SK-N-SH (cell line): Measurements from ENCODE around the gene SVIL. TPM values are rescaled to one million over a fixed set of nuclear protein-coding genes. Genes with fewer than 3 reads are reported as not detected.

Source experiments
- CTCF ChIA-PET: fragments of 300-600, 350-600 bp; formaldehyde crosslinking; extraction: SDS; loops from one replicate; lab custom pipeline; 2021; lab: Yijun Ruan, JAX
- POLR2A ChIA-PET: fragments of 350-600 bp; sonication (Branson Sonifier 250); formaldehyde crosslinking; extraction: SDS; loops from one replicate; lab custom pipeline; 2020; ENCODE audit warnings: antibody characterized with exemption, inconsistent platforms; lab: Yijun Ruan, JAX
- DNase-seq: peaks from one replicate; pipeline ENCODE4 v3.0.0; 2012
- H2AFZ ChIP-seq: fragments of 200-600 bp; sonication (generic); 2 replicates; pipeline ENCODE4 v1.8.1; 2016; ENCODE audit warnings: antibody characterized with exemption, mild to moderate bottlenecking, low read depth
- H3F3A ChIP-seq: fragments of 200-600 bp; sonication (generic); replicated peaks from 2 replicates; pipeline ENCODE3; 2016; ENCODE audit warnings: antibody characterized with exemption, mild to moderate bottlenecking; ENCODE audit not compliant: insufficient read depth
- H3K27ac ChIP-seq, 2 experiments: fragments of 200-500 bp in 1 of 2; fragments of 200-600 bp in 1 of 2; sonication (Bioruptor generic) in 1 of 2; sonication (generic), shearing (Covaris generic) in 1 of 2; 2 replicates each; pipeline versions ENCODE4 v1.5.1 to v1.6.1; 2014 to 2016; ENCODE audit warnings: low read depth in 2 of 2, inconsistent platforms in 1 of 2, low read length in 1 of 2, mild to moderate bottlenecking in 1 of 2, mixed read lengths in 1 of 2
- H3K27me3 ChIP-seq: fragments of 200-600 bp; sonication (generic), shearing (Covaris generic); 2 replicates; pipeline ENCODE4 v1.6.1; 2016; ENCODE audit warnings: mixed run types; ENCODE audit not compliant: insufficient read depth
- H3K36me3 ChIP-seq, 2 experiments: fragments of 200-500 bp in 1 of 2; fragments of 200-600 bp in 1 of 2; sonication (Bioruptor generic) in 1 of 2; sonication (generic) in 1 of 2; replicated peaks in 1 of 2; 2 replicates each; pipeline versions ENCODE3 to v1.5.1; 2014 to 2016; ENCODE audit warnings: low read length in 1 of 2, mild to moderate bottlenecking in 1 of 2; ENCODE audit not compliant: insufficient read depth in 2 of 2, control insufficient read depth in 1 of 2
- H3K4me1 ChIP-seq, 2 experiments: fragments of 200-500 bp in 1 of 2; fragments of 200-600 bp in 1 of 2; sonication (Bioruptor generic) in 1 of 2; sonication (generic), shearing (Covaris generic) in 1 of 2; 2 replicates each; pipeline versions ENCODE4 v1.5.1 to v1.6.1; 2014 to 2016; ENCODE audit warnings: low read depth in 1 of 2, low read length in 1 of 2, mixed run types in 1 of 2; ENCODE audit not compliant: insufficient read depth in 2 of 2, control insufficient read depth in 1 of 2
- H3K4me2 ChIP-seq: fragments of 200-600 bp; sonication (generic), shearing (Covaris generic); 2 replicates; pipeline ENCODE4 v1.6.1; 2017; ENCODE audit warnings: mixed run types
- H3K4me3 ChIP-seq, 2 experiments: fragments of 200-500 bp in 1 of 2; fragments of 200-600 bp in 1 of 2; sonication (Bioruptor generic) in 1 of 2; sonication (generic), shearing (Covaris generic) in 1 of 2; 2 replicates each; pipeline versions ENCODE4 v1.5.1 to v1.8.1; 2014 to 2016; ENCODE audit warnings: low read depth in 2 of 2, inconsistent platforms in 1 of 2, low read length in 1 of 2, mild to moderate bottlenecking in 1 of 2, mixed read lengths in 1 of 2, moderate library complexity in 1 of 2
- H3K79me2 ChIP-seq: fragments of 200-600 bp; sonication (generic); 2 replicates; pipeline ENCODE4 v1.8.1; 2017; ENCODE audit warnings: mild to moderate bottlenecking; ENCODE audit not compliant: insufficient read depth
- H3K9ac ChIP-seq: fragments of 200-600 bp; sonication (generic); 2 replicates; pipeline ENCODE4 v1.6.1; 2017; ENCODE audit warnings: mixed run types
- H3K9me2 ChIP-seq: fragments of 200-600 bp; sonication (generic); 2 replicates; pipeline ENCODE4 v1.6.1; 2017; ENCODE audit warnings: mixed run types
- H3K9me3 ChIP-seq: fragments of 200-600 bp; sonication (generic); 2 replicates; pipeline ENCODE4 v1.6.1; 2017; ENCODE audit warnings: mixed run types, mild to moderate bottlenecking, moderate library complexity
- H4K20me1 ChIP-seq: fragments of 200-600 bp; sonication (generic); 2 replicates; pipeline ENCODE4 v1.6.1; 2017; ENCODE audit warnings: mild to moderate bottlenecking, mixed run types; ENCODE audit not compliant: insufficient read depth
- CHD2 ChIP-seq: fragments of 150-350 bp; IDR thresholded peaks from 2 replicates; pipeline ENCODE4 v1.6.1; 2018; ENCODE audit warnings: low read length; ENCODE audit not compliant: partially characterized antibody
- EZH2phosphoT487 ChIP-seq: fragments of 200-600 bp; sonication (generic); IDR thresholded peaks from 2 replicates; pipeline ENCODE4 v1.6.1; 2017; ENCODE audit warnings: low read depth, mixed run types, mild to moderate bottlenecking, antibody characterized with exemption, moderate library complexity, borderline replicate concordance
- FOXJ3 ChIP-seq: sonication (generic); formaldehyde crosslinking; IDR thresholded peaks from 2 replicates; pipeline ENCODE4 v1.5.1; 2020; ENCODE audit warnings: mild to moderate bottlenecking, missing genetic modification reagents
- NRF1 ChIP-seq: IDR thresholded peaks from 2 replicates; pipeline ENCODE4 v1.6.1; 2012; ENCODE audit warnings: low read depth, mild to moderate bottlenecking, low read length
- POLR2AphosphoS5 ChIP-seq: IDR thresholded peaks from 2 replicates; pipeline ENCODE4 v1.6.1; 2012; ENCODE audit warnings: low read depth, low read length
- RAD21 ChIP-seq: IDR thresholded peaks from 2 replicates; pipeline ENCODE4 v1.6.1; 2012; ENCODE audit warnings: mild to moderate bottlenecking, low read length
- RFX5 ChIP-seq: IDR thresholded peaks from 2 replicates; pipeline ENCODE4 v1.6.1; 2012; ENCODE audit warnings: mild to moderate bottlenecking, improper control_type of control experiment, low read length
- RXRA ChIP-seq: IDR thresholded peaks from 2 replicates; pipeline ENCODE4 v1.4.0; 2012; ENCODE audit warnings: low read depth, mild to moderate bottlenecking, borderline replicate concordance
- TCF12 ChIP-seq: IDR thresholded peaks from 2 replicates; pipeline ENCODE4 v1.4.0; 2012
- WGBS: methylation state at CpG from one replicate; pipeline ENCODE4 v1.1.6; 2017; ENCODE audit warnings: low lambda C conversion rate; 5-methylcytosine and 5-hydroxymethylcytosine counted together
- polyA plus RNA-seq, 3 experiments: library from polyadenylated mRNA; depleted of rRNA; stranded (reverse); fragments of >200 nt; gene quantifications; 2 replicates each; pipeline ENCODE4 v1.2.3, GENCODE V29; 2012
- TF ChIP-seq, protein P1 (sequence below): fragments of 150-350 bp; IDR thresholded peaks from 2 replicates; pipeline ENCODE4 v1.6.1; 2017; ENCODE audit warnings: antibody characterized with exemption, low read length, low read depth, borderline replicate concordance
- TF ChIP-seq, protein P2 (sequence below): IDR thresholded peaks from 2 replicates; pipeline ENCODE4 v1.6.1; 2012; ENCODE audit warnings: mild to moderate bottlenecking, low read depth, low read length, moderate library complexity
- TF ChIP-seq, protein P3 (sequence below): IDR thresholded peaks from 2 replicates; pipeline ENCODE4 v1.4.0; 2012; ENCODE audit warnings: low read depth, borderline replicate concordance
- TF ChIP-seq, protein P4 (sequence below): IDR thresholded peaks from 2 replicates; pipeline ENCODE4 v1.4.0; 2012; ENCODE audit warnings: low read depth, borderline replicate concordance
- TF ChIP-seq, protein P5 (sequence below): fragments of 200-600 bp; sonication (generic); IDR thresholded peaks from 2 replicates; pipeline ENCODE4 v1.6.1; 2017; ENCODE audit warnings: antibody characterized with exemption, mild to moderate bottlenecking, moderate library complexity
- TF ChIP-seq, protein P6 (sequence below): IDR thresholded peaks from 2 replicates; pipeline ENCODE4; 2012

The SVIL gene
- polyA plus RNA-seq, 1 of the 3 experiments (the other 2 are of a cell fraction) = 48.7 TPM

DNA sequence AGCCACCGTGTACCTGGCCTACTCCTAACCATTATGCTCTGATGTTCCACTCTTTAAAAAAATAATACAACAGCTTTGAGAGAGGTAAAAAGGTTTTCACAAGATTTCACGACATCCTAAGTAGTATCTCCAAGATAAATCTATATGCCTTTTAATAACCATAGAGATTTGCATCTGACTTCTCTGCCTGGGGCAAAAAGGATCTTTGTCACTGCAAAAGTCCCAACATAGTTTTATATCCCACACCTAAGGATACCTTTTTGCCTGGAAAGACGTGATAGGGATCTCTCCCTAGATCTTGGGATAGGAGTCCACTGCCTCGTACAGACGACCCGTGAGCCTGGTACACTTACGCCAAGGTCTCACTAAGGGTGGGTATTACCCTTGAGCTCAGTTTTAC lies 31.4 kb upstream of the SVIL start:
- H3K4me3 ChIP-seq = no peak overlapping the region
- H4K20me1 ChIP-seq = peaks cover 35% of the 10 kb centered on the region
- H3K9ac ChIP-seq = no peak overlapping the region
- H3K9me3 ChIP-seq = no peaks in the 10 kb centered on the region
- H3K4me1 ChIP-seq = peaks cover 2 to 37% of the 10 kb centered on the region in 2 experiments; a peak in 3 of 4 replicates
- H2AFZ ChIP-seq = no peak overlapping the region
- peaks cover 2 to 27% of the 10 kb centered on the region in 2 experiments for H3K36me3 ChIP-seq
- no peaks in the 10 kb centered on the region for H3K27me3 ChIP-seq
- H3K27ac ChIP-seq = no peak overlapping the region
- TF ChIP-seq RFX5 = no peak
- no peak for TF ChIP-seq RXRA
- no peak for TF ChIP-seq CHD2
- WGBS = 96% methylated on average over 7 of the region's 7 CpGs
- CTCF ChIA-PET = interaction anchor here (0.9 to 1.2 kb wide), 2 partner anchors 10 to 69 kb away, joined by 3 read pairs; no protein-coding TSS in a partner anchor
- H3K4me2 ChIP-seq = no peak overlapping the region
- POLR2A ChIA-PET = interaction anchor here (0.6 kb wide), 1 partner anchor 60 kb away, joined by 3 read pairs; no protein-coding TSS in a partner anchor
- H3K79me2 ChIP-seq = peaks cover 66% of the 10 kb centered on the region
- no peaks in the 10 kb centered on the region for H3K9me2 ChIP-seq
- H3F3A ChIP-seq = peaks cover 14% of the 10 kb centered on the region
- DNase-seq = no peak

DNA sequence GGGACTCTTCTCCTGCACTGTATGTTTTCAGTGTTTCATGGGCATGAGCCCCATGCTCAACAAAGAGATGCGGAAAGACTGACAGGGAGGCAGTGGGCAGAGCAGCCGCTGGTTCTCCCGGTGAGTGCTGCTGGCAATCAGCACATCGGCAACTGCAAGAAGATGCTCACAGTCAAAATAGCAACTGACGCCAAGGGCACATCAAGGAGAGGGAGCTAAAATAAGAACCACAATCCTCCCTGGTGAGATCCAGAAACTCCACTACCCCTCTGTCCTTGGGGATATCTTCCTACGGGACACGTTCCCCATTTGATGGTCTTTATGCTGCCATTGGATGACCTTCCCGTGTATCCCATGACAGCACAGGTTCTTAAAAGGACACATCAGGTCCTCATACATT lies 28.9 kb upstream of the SVIL start:
- Histone ChIP-seq H3K4me3 (no peak overlapping the region), H2AFZ (no peak overlapping the region), H3K9me3 (no peaks in the 10 kb centered on the region), H3K9ac (no peak overlapping the region), H3K36me3 (peaks cover 0 to 12% of the 10 kb centered on the region in 2 experiments)
- WGBS = 86% methylated on average over 7 of the region's 8 CpGs
- CTCF ChIA-PET = no interaction called here
- no peak for TF ChIP-seq RXRA
- TF ChIP-seq, protein P1, sequence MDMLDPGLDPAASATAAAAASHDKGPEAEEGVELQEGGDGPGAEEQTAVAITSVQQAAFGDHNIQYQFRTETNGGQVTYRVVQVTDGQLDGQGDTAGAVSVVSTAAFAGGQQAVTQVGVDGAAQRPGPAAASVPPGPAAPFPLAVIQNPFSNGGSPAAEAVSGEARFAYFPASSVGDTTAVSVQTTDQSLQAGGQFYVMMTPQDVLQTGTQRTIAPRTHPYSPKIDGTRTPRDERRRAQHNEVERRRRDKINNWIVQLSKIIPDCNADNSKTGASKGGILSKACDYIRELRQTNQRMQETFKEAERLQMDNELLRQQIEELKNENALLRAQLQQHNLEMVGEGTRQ = no peak
- TF ChIP-seq, protein P2, sequence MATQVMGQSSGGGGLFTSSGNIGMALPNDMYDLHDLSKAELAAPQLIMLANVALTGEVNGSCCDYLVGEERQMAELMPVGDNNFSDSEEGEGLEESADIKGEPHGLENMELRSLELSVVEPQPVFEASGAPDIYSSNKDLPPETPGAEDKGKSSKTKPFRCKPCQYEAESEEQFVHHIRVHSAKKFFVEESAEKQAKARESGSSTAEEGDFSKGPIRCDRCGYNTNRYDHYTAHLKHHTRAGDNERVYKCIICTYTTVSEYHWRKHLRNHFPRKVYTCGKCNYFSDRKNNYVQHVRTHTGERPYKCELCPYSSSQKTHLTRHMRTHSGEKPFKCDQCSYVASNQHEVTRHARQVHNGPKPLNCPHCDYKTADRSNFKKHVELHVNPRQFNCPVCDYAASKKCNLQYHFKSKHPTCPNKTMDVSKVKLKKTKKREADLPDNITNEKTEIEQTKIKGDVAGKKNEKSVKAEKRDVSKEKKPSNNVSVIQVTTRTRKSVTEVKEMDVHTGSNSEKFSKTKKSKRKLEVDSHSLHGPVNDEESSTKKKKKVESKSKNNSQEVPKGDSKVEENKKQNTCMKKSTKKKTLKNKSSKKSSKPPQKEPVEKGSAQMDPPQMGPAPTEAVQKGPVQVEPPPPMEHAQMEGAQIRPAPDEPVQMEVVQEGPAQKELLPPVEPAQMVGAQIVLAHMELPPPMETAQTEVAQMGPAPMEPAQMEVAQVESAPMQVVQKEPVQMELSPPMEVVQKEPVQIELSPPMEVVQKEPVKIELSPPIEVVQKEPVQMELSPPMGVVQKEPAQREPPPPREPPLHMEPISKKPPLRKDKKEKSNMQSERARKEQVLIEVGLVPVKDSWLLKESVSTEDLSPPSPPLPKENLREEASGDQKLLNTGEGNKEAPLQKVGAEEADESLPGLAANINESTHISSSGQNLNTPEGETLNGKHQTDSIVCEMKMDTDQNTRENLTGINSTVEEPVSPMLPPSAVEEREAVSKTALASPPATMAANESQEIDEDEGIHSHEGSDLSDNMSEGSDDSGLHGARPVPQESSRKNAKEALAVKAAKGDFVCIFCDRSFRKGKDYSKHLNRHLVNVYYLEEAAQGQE = no peak
- no peak for TF ChIP-seq NRF1
- no peak for TF ChIP-seq EZH2phosphoT487
- TF ChIP-seq RAD21 = no peak
- TF ChIP-seq POLR2AphosphoS5 = no peak
- TF ChIP-seq TCF12 = no peak
- TF ChIP-seq, protein P3, sequence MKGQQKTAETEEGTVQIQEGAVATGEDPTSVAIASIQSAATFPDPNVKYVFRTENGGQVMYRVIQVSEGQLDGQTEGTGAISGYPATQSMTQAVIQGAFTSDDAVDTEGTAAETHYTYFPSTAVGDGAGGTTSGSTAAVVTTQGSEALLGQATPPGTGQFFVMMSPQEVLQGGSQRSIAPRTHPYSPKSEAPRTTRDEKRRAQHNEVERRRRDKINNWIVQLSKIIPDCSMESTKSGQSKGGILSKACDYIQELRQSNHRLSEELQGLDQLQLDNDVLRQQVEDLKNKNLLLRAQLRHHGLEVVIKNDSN = no peak
- TF ChIP-seq, protein P4, sequence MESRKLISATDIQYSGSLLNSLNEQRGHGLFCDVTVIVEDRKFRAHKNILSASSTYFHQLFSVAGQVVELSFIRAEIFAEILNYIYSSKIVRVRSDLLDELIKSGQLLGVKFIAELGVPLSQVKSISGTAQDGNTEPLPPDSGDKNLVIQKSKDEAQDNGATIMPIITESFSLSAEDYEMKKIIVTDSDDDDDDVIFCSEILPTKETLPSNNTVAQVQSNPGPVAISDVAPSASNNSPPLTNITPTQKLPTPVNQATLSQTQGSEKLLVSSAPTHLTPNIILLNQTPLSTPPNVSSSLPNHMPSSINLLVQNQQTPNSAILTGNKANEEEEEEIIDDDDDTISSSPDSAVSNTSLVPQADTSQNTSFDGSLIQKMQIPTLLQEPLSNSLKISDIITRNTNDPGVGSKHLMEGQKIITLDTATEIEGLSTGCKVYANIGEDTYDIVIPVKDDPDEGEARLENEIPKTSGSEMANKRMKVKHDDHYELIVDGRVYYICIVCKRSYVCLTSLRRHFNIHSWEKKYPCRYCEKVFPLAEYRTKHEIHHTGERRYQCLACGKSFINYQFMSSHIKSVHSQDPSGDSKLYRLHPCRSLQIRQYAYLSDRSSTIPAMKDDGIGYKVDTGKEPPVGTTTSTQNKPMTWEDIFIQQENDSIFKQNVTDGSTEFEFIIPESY = no peak
- no peak for TF ChIP-seq FOXJ3 (CRISPR knock-in tag)
- TF ChIP-seq, protein P5, sequence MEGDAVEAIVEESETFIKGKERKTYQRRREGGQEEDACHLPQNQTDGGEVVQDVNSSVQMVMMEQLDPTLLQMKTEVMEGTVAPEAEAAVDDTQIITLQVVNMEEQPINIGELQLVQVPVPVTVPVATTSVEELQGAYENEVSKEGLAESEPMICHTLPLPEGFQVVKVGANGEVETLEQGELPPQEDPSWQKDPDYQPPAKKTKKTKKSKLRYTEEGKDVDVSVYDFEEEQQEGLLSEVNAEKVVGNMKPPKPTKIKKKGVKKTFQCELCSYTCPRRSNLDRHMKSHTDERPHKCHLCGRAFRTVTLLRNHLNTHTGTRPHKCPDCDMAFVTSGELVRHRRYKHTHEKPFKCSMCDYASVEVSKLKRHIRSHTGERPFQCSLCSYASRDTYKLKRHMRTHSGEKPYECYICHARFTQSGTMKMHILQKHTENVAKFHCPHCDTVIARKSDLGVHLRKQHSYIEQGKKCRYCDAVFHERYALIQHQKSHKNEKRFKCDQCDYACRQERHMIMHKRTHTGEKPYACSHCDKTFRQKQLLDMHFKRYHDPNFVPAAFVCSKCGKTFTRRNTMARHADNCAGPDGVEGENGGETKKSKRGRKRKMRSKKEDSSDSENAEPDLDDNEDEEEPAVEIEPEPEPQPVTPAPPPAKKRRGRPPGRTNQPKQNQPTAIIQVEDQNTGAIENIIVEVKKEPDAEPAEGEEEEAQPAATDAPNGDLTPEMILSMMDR = no peak
- TF ChIP-seq, protein P6, sequence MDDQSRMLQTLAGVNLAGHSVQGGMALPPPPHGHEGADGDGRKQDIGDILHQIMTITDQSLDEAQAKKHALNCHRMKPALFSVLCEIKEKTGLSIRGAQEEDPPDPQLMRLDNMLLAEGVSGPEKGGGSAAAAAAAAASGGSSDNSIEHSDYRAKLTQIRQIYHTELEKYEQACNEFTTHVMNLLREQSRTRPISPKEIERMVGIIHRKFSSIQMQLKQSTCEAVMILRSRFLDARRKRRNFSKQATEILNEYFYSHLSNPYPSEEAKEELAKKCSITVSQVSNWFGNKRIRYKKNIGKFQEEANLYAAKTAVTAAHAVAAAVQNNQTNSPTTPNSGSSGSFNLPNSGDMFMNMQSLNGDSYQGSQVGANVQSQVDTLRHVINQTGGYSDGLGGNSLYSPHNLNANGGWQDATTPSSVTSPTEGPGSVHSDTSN = no peak
- TF ChIP-seq, all 33 proteins: peak for 0
- peaks cover 18% of the 10 kb centered on the region for H4K20me1 ChIP-seq
- DNase-seq = no peak
- no peaks in the 10 kb centered on the region for H3K27me3 ChIP-seq
- peaks cover 72% of the 10 kb centered on the region for H3K79me2 ChIP-seq
- no peak overlapping the region for H3K27ac ChIP-seq
- peaks cover 2 to 48% of the 10 kb centered on the region in 2 experiments; a peak in 3 of 4 replicates for H3K4me1 ChIP-seq
- peaks cover 15% of the 10 kb centered on the region for H3F3A ChIP-seq
- no peaks in the 10 kb centered on the region for H3K9me2 ChIP-seq
- POLR2A ChIA-PET = no interaction called here
- no peak overlapping the region for H3K4me2 ChIP-seq
